ENCODE measurements around the gene FAM78B.

The FAM78B gene

DNA sequence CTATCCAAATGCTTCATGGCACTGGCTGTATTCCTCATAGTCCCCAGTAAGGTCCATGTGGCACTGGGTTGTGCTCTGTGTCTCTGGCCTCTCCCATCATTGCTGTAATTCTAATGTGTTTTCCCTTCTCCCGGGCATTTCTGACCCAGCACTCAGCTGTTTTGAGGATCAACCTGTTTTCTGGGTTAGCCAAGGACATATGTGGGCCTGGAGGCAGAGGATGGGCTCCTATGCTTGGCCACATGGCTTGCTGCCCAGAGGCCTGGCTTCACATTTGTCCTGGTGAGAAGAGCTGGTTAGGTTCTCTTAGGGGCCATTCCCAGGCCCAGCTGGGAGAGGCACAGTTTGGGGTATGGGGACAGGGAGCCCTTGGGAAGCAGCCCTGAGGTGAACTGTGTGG lies 103.1 kb downstream of the FAM78B start:
- no peak for DNase-seq

DNA sequence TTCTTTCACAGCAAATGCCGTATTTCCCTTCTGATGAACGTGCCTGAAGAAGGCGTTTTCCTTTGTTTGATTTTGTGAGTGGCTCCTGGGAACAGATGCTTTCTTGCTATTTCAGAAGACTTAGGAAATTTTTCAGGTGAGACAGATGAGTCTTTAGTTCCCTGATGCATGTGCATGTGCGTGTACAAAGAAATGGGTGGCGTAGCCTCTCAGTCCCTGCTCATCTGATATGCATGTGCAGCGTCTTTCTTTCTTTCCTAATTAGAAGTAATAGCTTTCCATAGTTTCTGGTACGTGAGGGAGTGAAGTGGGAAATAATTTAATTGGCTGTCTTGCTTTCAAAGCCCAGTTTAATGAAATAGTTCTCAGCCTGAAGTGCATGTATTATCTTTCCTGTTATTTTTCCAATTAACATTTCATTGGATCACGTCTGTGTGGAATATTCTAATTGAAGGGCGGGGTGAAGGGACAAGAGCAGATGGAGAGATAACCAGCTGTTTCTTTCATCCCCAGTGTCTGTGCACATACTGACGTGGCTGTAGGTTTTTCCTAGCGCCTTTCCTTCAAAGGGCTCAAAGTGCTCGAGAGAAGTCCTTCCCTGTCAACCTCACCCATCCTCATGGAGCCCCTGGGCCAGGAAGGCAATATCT lies 104.3 kb downstream of the FAM78B start:
- DNase-seq: no peak

GRCh38 chr1:166057650-166058049 lies 109.2 kb downstream of the FAM78B start:
- DNase-seq: no peak

DNA sequence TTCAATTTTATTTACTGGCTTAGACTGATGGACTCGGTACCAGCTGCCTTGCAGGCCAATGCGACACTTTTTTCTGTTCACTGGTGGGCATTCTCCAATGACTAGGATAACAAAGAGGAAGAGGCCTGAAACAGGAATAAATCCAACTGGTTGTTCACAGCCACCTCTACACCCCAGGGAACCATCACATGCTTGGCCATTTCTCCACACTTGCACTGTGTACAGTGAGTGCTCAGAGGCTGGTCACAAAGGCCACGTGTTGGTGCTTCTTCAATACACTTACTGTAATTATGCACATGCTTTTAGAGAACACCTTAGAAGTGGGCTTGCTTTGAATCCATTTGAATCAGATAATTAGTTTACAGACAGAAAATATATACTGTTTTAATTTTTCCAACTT lies 113.4 kb downstream of the FAM78B start:
- no peak for DNase-seq

DNA sequence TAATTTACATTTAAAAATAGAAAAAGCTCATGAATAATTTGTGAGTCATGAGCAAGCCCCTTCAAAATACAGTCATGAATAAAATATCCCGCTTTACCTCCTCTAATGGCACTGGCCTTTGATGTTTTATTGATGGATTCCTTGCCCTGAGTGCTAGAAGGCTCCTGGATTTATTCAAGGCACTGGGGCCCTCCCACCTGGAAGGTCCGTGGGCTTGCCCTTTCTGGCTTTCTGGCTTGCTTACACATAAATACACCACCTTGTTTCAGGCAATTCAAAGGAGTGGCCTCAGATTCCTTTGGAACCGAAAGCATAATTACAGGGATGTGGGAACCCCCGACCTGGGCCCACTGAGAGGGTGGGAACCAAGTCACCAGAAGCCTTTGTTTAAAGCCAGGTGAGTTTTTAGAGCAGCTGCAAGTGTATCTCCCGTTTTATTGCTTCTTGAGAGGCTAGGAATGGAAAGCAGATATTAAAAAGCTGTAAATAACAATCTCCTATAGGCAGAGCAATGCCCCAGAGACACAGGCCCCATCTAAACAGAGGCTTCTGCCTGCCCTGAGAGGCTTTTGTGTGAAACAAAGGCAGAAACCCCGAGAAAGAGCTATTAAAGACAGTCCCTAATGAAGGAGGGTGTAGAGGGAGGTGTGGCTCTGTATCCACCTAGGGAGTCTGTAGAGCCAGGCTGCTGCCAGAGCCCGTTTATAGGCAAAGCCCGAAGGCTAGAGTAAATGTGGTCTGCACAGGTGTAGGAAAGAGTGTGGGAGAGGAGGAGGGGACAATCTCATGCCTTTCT lies 126.4 kb downstream of the FAM78B start:
- DNase-seq: no peak

- no peak for DNase-seq
These were observed 127.2 kb downstream of the FAM78B start for GRCh38 chr1:166039436-166040201.

- DNase-seq: no peak
These were observed 130.7 kb downstream of the FAM78B start for GRCh38 chr1:166036092-166036491.

- DNase-seq: no peak
These were observed 134.0 kb downstream of the FAM78B start for GRCh38 chr1:166032572-166033371.

DNA sequence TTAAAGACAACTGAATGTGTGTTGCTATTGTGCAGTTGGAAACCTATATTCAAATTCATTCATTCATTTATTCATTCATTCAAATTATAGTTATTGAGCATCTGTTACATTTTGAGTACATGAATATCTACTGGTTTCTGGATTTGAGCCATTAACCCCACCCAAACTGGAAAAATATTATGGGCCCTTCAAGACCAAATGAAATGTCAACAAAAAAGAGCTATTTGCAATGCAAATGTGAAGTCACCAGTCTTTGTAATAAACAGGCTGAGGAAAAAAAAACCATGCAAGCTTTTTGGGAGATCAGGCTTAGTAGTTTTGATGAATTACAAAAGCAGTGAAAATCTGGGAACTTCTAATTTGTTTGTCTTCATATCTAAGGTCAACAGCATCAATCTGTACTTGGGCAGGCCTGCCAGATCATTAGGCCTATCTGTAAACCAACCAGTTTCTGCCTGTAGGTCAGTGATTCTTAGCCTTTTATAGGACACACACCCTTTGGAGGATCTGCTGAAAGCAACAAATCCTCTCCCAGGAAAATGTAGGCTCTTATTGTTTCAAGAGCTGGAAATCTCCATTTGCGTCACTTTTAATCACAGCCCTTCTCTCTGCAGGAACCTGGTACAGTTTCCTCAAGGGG lies 134.7 kb downstream of the FAM78B start:
- no peak for DNase-seq

DNA sequence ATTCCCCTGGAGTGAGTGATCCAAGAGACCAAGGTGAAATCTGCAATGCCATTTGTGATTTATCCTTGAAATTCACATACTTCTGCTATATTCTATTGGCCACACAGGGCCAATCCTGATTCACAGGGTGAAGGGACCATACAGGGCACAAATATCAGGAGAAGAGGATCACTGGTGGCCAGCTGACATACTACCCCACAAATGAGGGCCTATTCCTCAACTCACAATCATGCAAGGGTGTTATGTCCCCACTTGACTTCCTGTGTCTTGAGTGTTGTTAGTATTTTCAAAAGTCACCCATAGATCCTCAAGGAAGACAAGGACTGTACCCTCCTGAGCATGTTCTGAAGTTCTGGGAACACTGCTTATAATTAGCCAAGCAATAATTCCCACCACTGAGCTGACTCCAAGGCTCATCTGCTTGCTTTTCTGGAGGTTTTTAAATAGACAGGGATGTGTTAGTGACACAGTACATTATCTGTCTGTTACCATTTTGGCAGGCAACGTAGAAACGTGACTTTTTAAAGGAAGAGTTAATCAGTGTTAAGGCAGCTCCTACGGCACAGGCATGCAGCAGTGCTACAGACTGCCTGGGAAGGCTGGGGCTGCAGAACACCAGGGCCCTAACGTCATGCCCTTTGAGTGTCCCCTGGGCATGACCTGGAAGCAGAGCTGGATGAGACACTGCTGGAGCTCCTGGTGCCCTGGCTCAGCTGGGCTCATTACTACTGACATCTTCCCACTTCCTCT lies 137.4 kb downstream of the FAM78B start:
- DNase-seq: no peak

- no peak for DNase-seq
These were observed 140.2 kb downstream of the FAM78B start for GRCh38 chr1:166026555-166026954.

DNA sequence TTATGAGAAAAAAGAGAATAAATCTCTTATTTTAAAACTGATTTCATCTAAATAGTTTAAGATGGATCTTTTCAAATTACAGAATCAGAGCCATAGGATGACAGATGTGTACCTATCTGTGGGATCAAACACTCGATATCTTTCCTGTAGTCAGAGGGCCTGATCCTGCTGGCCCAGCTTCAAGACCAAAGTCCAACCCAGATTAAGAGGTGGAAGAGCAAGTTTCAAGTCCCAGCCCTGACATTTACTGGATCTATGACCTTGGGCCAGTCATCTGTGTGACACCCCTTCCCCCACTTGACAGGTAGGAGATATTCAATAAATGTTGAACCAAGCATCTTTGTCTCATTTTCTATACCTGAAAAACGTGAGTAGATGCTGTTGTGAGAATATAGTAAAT lies 140.7 kb downstream of the FAM78B start:
- no peak for DNase-seq

- no peak for DNase-seq
These were observed 146.6 kb downstream of the FAM78B start for GRCh38 chr1:166020210-166020609.
